Natural killer cell treated with Interleukin-12 subunit alpha and Interleukin-12 subunit beta and Interleukin-15 and Interleukin-18, amount 100 ng/mL, for 72 hours (primary cell): ENCODE data around the gene CBX8. TPM values are rescaled to one million over a fixed set of nuclear protein-coding genes. Genes with fewer than 3 reads are reported as not detected.

Source experiments
- ATAC-seq, 2 donors: fragments of 150-1000 bp; cut with Tn5 transposase in 1 of 2; sonication (Bioruptor Pico), chemical (Tn5 transposase) in 1 of 2; 2 replicates each; pipeline ENCODE4 v1.10.0; 2021
- DNase-seq: peaks from one replicate; pipeline ENCODE4 v3.0.0; 2022; ENCODE audit warnings: low spot score
- H3K27ac Mint-ChIP-seq, 2 donors: 1 replicate in 1 of 2; 2 replicates in 1 of 2; pipeline ENCODE4 v1.8.0; 2022; ENCODE audit warnings: mixed read lengths in 2 of 2, mild to moderate bottlenecking in 1 of 2, moderate library complexity in 1 of 2
- H3K27me3 Mint-ChIP-seq, 2 donors: 1 replicate in 1 of 2; 2 replicates in 1 of 2; pipeline ENCODE4 v1.8.0; 2022; ENCODE audit warnings: mixed read lengths in 2 of 2
- H3K36me3 Mint-ChIP-seq: one replicate; pipeline ENCODE4 v1.8.0; 2022; ENCODE audit warnings: mixed read lengths
- H3K4me1 Mint-ChIP-seq, 2 donors: 1 replicate in 1 of 2; 2 replicates in 1 of 2; pipeline ENCODE4 v1.8.0; 2022; ENCODE audit warnings: low read depth in 2 of 2, mixed read lengths in 2 of 2, mild to moderate bottlenecking in 1 of 2
- H3K4me3 Mint-ChIP-seq: one replicate; pipeline ENCODE4 v1.8.0; 2022; ENCODE audit warnings: mixed read lengths
- H3K9me3 Mint-ChIP-seq: 2 replicates; pipeline ENCODE4 v1.8.0; 2022; ENCODE audit warnings: mixed read lengths
- total RNA-seq, 2 donors: library from RNA; stranded (reverse); gene quantifications; one replicate each; pipeline ENCODE4 v1.2.3, GENCODE V29; 2022

CBX8 gene
- total RNA-seq, 2 donors from 2014 or later, result 9.8 to 46.4 TPM

DNA sequence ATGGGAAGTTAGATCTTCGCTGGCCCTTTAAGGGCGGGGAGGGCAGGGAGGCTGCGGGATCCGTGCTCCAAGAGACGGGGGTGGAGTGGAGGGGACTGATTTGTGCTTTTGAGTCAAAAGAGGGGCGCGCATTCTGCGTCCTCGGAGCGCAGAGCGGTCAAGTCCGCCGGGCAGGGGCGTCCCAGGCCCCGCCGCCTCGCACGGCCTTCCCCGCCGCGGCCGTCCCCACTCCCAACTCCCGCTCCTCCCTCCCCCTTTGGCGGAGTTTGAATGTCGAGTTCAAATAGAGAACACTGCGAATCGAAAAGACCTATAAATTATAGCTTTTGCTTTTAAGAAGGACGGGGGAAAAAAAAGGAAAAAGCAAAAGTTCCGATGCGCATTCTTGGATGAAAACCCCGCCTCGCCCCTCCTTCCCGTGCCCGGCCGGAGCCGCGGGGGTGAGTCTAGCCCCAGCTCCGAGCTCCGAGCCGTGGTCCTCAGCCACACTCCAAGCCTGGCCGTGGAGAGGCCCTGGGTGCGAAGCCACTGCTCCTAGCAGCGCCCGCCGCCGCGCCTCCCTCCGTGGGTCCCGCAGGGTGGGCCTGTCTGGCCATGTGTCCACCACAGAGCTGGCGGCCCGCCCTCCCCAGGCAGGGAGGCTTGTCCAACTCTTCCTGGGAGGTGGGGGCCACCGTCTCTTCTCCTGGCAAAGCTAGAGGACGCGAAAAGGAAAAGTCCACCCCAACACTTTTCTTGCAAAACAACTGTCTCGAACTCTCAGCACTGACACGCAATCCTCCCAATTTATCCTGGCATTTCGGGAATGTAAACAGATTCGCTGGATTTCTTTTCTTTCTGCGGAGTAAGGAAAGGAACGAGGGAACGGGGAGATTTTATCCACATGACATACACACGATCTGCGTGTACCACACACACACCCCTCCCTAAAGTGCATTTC, 3.6 kb downstream of the CBX8 start:
- Mint-ChIP-seq H3K27me3 (peaks cover 18 to 19% of the 10 kb centered on the region in 2 donors), H3K9me3 (no peaks in the 10 kb centered on the region), H3K4me3 (no peak overlapping the region), H3K27ac (no peak overlapping the region), H3K4me1 (peaks cover 5 to 12% of the 10 kb centered on the region in 2 donors), H3K36me3 (no peaks in the 10 kb centered on the region)
- no peak for ATAC-seq
- no peak for DNase-seq

DNA sequence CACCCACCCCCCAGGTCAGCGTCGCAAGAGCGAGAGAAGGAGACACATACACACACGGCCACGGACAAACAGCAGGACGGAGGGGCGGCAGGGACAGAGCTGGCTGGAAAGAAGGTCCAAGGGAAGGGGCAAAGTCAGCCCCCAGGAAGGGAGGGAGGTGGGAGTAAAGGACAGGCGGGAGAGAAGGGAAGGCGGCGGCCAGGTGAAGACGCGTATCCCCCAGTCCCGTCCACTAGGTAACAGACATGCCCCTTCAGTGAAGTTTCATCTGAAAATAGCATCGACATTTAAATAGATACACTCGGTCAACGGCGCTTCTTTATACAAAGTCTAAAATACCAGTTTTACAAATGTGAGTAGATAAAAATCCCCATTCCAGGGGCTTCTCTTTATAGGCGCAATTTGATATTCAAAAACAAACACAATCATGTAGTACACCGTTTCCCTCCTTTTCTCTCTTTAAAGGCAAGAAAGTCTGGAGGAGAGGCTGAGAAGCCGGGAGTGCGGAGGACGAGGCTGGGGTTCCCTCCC, 4.5 kb downstream of the CBX8 start:
- ATAC-seq, result no peak
- Mint-ChIP-seq H3K9me3 (no peaks in the 10 kb centered on the region), H3K36me3 (no peaks in the 10 kb centered on the region), H3K4me3 (no peak overlapping the region), H3K4me1 (peaks cover 5 to 12% of the 10 kb centered on the region in 2 donors), H3K27ac (no peak overlapping the region), H3K27me3 (peaks cover 24 to 26% of the 10 kb centered on the region in 2 donors)
- no peak for DNase-seq

DNA sequence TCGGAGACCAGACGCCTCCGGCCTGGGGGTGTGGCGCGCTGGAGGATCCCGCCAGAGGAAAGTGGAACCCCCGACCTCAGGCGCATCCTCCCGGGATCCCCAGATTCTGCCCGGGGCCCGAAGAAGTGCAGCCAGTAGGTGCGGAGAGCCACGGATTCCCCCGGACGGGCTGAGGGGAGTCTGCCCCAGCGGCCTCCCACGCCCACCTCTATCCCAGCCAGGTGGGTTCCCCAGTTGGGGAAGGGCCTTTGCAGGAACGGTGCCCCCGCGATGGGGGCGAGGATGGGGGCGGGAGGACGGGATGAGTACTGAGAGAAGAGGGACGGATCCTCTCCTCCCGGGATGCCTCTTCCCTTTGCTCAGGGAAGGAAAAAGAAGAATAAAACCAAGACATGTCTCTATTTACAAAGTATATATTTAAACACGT, 5.1 kb downstream of the CBX8 start:
- no peak for ATAC-seq
- peaks cover 28 to 32% of the 10 kb centered on the region in 2 donors for H3K27me3 Mint-ChIP-seq
- no peak for DNase-seq
- no peak overlapping the region for H3K4me3 Mint-ChIP-seq
- H3K27ac Mint-ChIP-seq, result no peak overlapping the region
- H3K4me1 Mint-ChIP-seq, result peaks cover 5 to 10% of the 10 kb centered on the region in 2 donors
- no peaks in the 10 kb centered on the region for H3K36me3 Mint-ChIP-seq
- H3K9me3 Mint-ChIP-seq, result no peaks in the 10 kb centered on the region

DNA sequence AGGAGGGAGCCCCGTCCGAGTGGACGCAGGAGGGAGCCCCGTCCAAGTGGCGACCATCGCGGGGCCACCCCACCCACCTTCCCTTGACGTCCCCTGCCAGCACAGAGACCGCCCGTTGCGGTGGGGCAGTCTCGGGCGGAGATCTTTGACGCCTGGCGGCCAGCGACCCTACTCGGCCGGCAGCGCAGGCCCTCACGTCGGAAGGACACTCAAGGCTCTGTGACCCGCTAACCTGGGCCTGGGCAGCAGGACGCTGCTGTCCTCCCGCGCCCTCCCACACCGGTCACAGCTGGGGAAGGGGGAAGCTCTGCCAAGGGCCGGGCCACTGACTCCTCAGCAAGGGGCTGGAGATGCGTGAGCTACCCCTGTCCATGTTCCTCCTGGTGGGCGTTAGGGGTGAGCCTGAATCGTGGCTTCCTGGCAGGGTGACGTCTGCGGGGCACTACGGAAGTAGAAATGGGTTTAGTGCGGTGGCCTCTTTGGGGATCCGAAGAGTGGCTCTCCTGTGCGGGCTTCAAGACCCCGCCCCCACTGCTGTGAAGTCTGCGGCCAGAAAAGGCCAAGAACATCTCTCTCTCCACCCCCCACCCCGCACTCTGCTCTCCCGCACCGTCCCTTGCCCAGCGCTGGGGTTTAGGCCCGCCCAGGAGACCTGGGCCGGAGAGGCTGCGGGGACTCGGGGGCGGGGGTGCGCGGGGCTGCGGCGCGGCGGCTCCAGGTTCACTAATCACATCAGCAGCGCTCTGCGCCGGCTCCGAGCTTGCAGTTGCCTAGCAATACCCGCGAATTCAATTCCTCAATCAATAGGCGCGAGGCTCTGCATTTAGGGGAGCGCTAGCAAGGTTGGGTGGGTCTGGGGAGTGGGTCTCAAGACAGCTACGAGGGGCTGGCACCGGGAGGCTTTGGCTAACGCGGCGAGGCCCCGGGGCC, 5.8 kb downstream of the CBX8 start:
- Mint-ChIP-seq H3K4me3 (no peak overlapping the region), H3K27me3 (peaks cover 33 to 37% of the 10 kb centered on the region in 2 donors), H3K36me3 (no peaks in the 10 kb centered on the region), H3K9me3 (no peaks in the 10 kb centered on the region), H3K4me1 (peaks cover 2 to 9% of the 10 kb centered on the region in 2 donors), H3K27ac (no peak overlapping the region)
- DNase-seq (peak; percentile 49), ATAC-seq (no peak)

DNA sequence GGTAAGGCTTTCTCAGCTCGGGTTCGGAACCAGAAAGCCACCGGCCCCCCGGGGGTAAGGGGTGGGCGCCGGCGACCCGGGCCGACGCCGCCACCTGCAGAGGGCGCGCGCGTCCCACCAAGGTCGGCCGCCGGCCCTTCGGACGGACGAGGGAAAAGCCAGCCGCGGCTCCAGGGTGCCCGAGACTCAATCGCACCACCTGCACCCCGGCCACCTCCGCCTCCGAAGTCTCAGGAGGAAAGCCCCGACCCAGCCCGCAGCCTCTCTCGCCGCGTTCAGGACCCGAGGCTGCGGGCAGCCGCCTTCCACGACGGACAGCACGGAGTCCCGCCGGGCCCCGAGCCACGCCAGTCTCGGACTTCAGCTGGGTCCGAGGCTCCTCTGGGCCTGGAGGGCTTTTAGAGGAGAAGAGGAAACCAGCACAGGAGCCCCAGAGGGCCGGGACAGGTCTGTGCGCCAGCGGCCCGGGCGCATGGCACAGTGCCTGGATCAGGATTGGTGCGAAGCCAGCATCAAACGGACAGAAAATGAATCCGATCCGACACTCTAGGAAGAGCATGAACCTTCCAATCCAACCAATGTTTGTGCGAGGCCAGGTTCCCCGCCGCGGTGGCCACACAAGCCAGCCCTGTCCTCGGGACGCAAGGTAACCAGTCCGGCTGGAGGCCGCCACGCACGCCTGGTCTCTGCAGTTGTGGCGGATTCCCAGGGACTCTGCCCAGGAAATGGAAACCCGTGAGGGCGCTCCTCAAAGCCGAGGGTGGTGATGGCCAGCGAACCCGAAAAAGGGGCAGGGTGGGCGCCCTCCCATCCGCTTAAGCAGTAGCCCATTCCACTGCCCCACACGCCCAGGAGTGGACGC, 6.7 kb downstream of the CBX8 start:
- Mint-ChIP-seq H3K4me1 (peaks cover 0 to 3% of the 10 kb centered on the region in 2 donors), H3K27ac (no peak overlapping the region), H3K27me3 (peaks cover 35 to 37% of the 10 kb centered on the region in 2 donors), H3K4me3 (no peak overlapping the region), H3K9me3 (no peaks in the 10 kb centered on the region), H3K36me3 (no peaks in the 10 kb centered on the region)
- ATAC-seq (peak; percentile 48 to 80), DNase-seq (peak; percentile 61)

DNA sequence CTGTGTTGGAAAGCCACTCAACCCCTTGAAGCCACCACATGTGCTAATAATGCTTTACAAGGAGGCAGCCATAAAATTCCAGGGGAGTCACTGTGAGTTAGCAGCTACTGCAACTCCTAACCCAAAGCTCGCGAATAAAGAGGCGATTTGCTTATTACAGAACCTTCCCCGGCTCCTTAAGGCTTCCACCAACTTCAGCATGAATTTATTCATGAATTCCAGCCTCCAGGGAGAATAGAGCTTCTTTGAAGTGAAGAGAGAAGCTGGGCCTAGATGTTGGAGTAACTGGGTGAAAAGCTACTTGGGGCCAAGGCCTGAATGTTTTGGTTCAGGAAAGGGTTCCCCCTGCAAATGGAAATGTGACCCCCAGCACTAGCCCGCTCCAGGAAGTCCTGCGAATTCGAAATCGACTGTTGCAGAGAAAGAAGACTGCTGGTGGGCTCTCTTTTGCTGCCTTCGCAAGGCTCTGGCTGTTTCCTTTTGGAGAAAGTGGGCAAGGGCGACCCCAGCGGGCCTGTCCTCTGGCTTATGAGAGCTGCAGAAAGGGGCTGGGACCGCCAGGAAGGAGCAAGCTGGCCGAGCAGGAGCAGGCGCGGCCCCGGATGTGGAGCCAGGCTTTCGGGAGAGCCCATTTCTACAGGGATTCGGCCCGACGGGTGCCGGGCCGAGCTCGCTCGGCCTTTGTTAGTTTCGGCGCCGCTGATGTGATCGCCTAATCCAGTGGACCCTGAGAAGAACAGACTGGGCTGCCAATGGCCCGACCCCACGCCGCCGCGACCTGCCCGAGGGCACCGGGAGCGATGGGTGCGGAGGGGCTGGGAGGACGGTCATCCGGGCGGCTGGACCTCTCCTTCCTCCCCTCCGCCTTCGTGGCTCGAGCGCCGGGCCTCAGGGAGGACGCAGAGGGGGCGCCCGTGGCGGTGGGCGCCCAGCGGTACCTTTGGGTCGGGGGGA, 7.6 kb downstream of the CBX8 start:
- Mint-ChIP-seq H3K4me1 (peaks cover 0 to 3% of the 10 kb centered on the region in 2 donors), H3K36me3 (no peaks in the 10 kb centered on the region), H3K4me3 (no peak overlapping the region), H3K27ac (no peak overlapping the region), H3K9me3 (no peaks in the 10 kb centered on the region), H3K27me3 (peaks cover 37% of the 10 kb centered on the region in 2 donors)
- ATAC-seq, result peak in 1 of 2 donors; percentile 30
- peak; percentile 51 for DNase-seq

DNA sequence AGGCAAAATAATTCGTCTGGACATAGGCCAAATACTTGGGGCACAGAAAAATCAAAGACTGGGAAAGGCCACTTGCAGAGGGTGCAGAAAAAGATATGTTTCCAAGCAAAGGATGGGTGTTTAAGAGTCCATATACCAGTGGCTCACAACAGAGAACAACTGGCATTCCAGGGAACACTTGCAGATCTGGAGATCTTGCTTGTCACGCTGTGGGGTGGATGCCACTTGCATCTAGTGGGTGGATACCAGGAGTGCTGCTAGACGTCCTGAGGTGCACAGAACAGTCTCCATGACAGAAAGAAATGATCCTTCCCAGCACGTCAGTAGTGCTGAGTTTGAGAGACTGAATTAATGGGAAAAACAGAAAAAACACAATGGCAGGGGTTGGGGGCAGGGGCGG, 8.4 kb downstream of the CBX8 start:
- Mint-ChIP-seq H3K27me3 (peaks cover 35 to 37% of the 10 kb centered on the region in 2 donors), H3K4me1 (peaks cover 0 to 3% of the 10 kb centered on the region in 2 donors), H3K9me3 (no peaks in the 10 kb centered on the region), H3K27ac (no peak overlapping the region), H3K4me3 (no peak overlapping the region), H3K36me3 (no peaks in the 10 kb centered on the region)
- peak; percentile 26 for DNase-seq
- no peak for ATAC-seq

DNA sequence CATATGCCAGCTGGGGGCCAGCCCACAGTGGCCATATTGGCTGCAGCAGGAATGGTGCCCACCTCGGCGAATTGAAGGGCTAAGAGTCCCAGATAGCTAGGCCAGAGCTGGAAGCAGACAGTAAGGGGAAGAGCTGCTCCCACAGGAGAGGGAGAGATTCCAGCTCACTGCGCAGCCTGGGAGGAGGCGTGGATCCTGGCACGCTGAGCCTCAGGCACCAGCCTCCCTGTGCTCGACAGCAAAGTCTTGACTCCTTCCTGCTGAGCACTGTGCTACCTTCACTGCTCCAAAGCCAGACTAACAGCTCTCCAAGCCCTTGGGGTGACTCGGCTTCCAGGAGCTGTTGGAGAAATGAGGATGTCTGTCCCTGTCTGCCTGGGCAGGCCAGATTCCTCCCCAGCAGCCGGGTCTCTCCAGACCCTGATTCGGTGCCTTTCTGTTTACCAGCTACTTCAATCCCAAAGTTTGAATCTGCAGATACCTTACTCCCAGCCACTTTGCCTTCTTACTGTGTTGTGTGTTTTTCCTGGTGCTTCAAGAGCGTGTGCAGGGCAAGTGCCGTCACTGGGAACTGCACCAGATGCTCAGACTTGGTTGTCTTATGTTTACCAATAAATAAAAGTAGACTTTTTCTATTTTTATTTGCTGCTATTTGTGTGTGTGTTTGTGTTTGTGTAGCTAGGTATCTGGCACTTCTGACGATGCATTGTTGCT, 9.8 kb downstream of the CBX8 start:
- peaks cover 41 to 47% of the 10 kb centered on the region in 2 donors for H3K27me3 Mint-ChIP-seq
- peaks cover 0 to 3% of the 10 kb centered on the region in 2 donors for H3K4me1 Mint-ChIP-seq
- no peak overlapping the region for H3K4me3 Mint-ChIP-seq
- H3K36me3 Mint-ChIP-seq, result no peaks in the 10 kb centered on the region
- DNase-seq (no peak), ATAC-seq (no peak)
- H3K27ac Mint-ChIP-seq, result no peak overlapping the region
- no peaks in the 10 kb centered on the region for H3K9me3 Mint-ChIP-seq

DNA sequence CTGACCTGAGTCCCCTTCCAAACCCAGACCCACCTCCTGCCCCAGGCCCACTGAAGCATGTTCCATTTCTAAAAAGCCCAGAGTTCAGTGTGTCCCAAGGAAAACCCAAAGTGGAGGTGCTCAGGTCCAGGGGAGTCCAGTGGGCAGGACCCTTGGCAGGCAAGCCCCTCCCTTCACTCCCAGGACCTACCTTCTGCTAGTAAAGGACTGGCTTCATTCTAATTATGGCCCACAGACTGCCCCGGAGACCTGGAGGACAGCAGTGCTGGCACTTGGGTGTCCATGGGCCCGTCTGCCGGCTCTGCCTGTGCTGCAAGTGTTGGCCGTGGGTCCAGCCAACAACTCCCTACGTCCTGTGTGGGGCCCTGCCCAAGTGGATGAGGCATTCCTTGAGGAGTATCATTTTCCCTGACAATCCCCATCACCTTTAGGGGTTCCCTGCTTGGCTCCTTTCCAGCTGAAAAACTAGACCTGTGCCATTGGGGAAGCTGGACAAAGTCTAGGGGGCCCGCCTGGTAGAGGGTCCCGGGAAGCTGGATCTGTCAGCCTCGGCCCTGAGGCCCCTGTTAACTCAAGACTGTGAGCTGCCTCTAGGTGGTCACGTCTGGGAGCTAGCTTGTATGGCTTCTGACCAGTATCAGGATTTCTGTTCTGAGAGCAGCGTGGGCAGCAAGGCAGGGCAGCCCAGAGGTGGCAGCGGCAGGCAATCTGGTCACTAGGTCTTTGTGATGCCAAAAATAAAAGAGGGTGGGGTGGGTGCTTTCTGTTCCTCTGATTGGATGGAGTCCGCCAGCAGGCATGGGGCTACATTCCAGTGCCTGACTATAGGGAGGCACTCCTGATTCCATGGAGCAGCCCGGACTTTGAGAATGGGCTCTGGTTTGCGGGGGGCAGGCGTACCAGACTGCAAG, 10.7 kb downstream of the CBX8 start:
- DNase-seq, result no peak
- H3K9me3 Mint-ChIP-seq, result no peaks in the 10 kb centered on the region
- H3K36me3 Mint-ChIP-seq, result no peaks in the 10 kb centered on the region
- no peak overlapping the region for H3K4me3 Mint-ChIP-seq
- no peak overlapping the region for H3K27ac Mint-ChIP-seq
- no peak for ATAC-seq
- peaks cover 45 to 51% of the 10 kb centered on the region in 2 donors for H3K27me3 Mint-ChIP-seq
- H3K4me1 Mint-ChIP-seq, result peaks cover 0 to 3% of the 10 kb centered on the region in 2 donors

DNA sequence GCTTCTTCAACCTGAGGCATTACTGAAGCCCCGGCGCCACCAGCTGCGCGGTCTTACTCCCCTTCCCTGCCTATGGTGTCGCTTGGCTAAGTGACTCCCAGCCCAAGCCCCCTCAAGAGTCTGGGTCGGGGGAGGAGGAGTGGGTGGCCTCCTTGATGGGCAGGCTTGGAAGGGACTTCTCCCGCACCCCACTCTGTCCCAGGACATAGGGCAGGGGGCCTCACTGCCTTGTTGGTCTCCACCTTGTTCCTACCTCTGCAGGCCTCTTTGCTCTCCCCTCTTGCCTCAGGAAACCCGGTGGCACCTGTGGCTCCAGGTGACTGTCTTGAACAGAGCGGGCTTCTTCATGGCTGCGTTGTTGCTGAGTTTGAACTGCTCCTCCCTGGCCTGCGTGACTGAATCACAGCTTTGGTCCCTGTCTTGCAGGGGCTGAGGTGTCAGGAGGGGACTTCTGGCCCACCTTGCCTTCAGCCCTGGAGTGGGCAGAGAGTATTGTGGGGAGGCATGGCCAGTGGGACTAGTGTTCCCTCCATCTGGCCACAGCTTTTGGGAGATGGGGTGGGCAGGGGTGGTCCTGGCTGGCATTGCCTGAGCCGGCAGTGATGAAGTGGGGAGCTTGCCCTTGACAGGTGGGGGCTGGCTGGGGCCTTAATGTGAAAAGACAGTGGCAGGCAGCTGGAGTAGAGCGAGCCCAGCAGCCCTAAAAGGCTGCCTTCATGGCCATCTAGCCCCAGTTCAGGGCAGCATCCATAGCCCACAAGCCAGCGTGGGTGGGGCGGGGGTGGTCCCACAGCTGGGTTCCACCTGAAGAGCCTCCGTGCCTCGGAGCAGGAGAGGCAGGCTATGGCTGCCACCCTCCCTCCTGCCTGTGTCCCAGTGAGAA, 11.6 kb downstream of the CBX8 start:
- DNase-seq (no peak), ATAC-seq (no peak)
- Mint-ChIP-seq H3K27me3 (peaks cover 54 to 60% of the 10 kb centered on the region in 2 donors), H3K4me3 (no peak overlapping the region), H3K36me3 (no peaks in the 10 kb centered on the region), H3K9me3 (no peaks in the 10 kb centered on the region), H3K27ac (no peak overlapping the region), H3K4me1 (no peaks in the 10 kb centered on the region)
